Measurements from ENCODE around the gene TM6SF1. TPM values are rescaled to one million over a fixed set of nuclear protein-coding genes. Genes with fewer than 3 reads are reported as not detected.

The TM6SF1 gene
- polyA plus RNA-seq, 1 donor from 2014 or later = 0.16 TPM

- no peak overlapping the region for H2AFZ ChIP-seq (ENCODE audit: low read depth, low read length)
- no peaks in the 10 kb centered on the region for H3K27me3 ChIP-seq (ENCODE audit: insufficient read depth, low read depth, low read length)
- no peak overlapping the region for H3K27ac ChIP-seq (ENCODE audit: low read length)
- peaks cover 62% of the 10 kb centered on the region for H3K79me2 ChIP-seq (replicated peaks; ENCODE audit: insufficient read depth, low read length)
- H3K4me3 ChIP-seq (ENCODE audit: low read length) = no peak overlapping the region
- no peaks in the 10 kb centered on the region for H3F3A ChIP-seq (ENCODE audit: insufficient read depth, low read length, poor library complexity, severe bottlenecking)
- H3K9me3 ChIP-seq (ENCODE audit: low read length) = no peaks in the 10 kb centered on the region
- H3K9me2 ChIP-seq (ENCODE audit: insufficient read depth, low read length) = no peaks in the 10 kb centered on the region
- H4K20me1 ChIP-seq (ENCODE audit: insufficient read depth) = no peaks in the 10 kb centered on the region
- TF ChIP-seq MXI1 (conservative IDR thresholded peaks at IDR 0.05; ENCODE audit: poor library complexity, severe bottlenecking) (no peak), EZH2 (IDR thresholded peaks at IDR 0.05; ENCODE audit: borderline replicate concordance, insufficient read depth, low read length, poor library complexity, severe bottlenecking) (no peak), EP300 (conservative IDR thresholded peaks at IDR 0.05; ENCODE audit: poor library complexity, severe bottlenecking) (no peak), REST (IDR thresholded peaks at IDR 0.05; ENCODE audit: borderline replicate concordance) (no peak), SMC3 (conservative IDR thresholded peaks at IDR 0.05; ENCODE audit: poor library complexity) (no peak), CTCF (IDR thresholded peaks at IDR 0.05; ENCODE audit: poor library complexity, severe bottlenecking) (no peak), POLR2AphosphoS5 (IDR thresholded peaks at IDR 0.05) (no peak)
- H3K36me3 ChIP-seq (ENCODE audit: insufficient read depth, low read length) = no peaks in the 10 kb centered on the region
- H3K9ac ChIP-seq (ENCODE audit: low read length) = no peak overlapping the region
- no peak overlapping the region for H3K4me2 ChIP-seq (ENCODE audit: low read length)
Measured at GRCh38 chr15:83061680-83062079, 45.8 kb upstream of the TM6SF1 start.

GRCh38 chr15:83062768-83063180, 44.7 kb upstream of the TM6SF1 start:
- no peaks in the 10 kb centered on the region for H3K27me3 ChIP-seq (ENCODE audit: insufficient read depth, low read depth, low read length)
- H3K79me2 ChIP-seq (replicated peaks; ENCODE audit: insufficient read depth, low read length) = peaks cover 62% of the 10 kb centered on the region
- no peak overlapping the region for H3K4me2 ChIP-seq (ENCODE audit: low read length)
- H3K27ac ChIP-seq (ENCODE audit: low read length) = no peak overlapping the region
- H3F3A ChIP-seq (ENCODE audit: insufficient read depth, low read length, poor library complexity, severe bottlenecking) = no peaks in the 10 kb centered on the region
- H3K9me2 ChIP-seq (ENCODE audit: insufficient read depth, low read length) = no peaks in the 10 kb centered on the region
- H4K20me1 ChIP-seq (ENCODE audit: insufficient read depth) = no peaks in the 10 kb centered on the region
- no peaks in the 10 kb centered on the region for H3K36me3 ChIP-seq (ENCODE audit: insufficient read depth, low read length)
- H3K4me3 ChIP-seq (ENCODE audit: low read length) = peak overlapping the region; percentile 72
- no peak overlapping the region for H3K9ac ChIP-seq (ENCODE audit: low read length)
- H3K9me3 ChIP-seq (ENCODE audit: low read length) = no peaks in the 10 kb centered on the region
- TF ChIP-seq CTCF (IDR thresholded peaks at IDR 0.05; ENCODE audit: poor library complexity, severe bottlenecking) = no peak
- TF ChIP-seq MXI1 (conservative IDR thresholded peaks at IDR 0.05; ENCODE audit: poor library complexity, severe bottlenecking) = no peak
- no peak for TF ChIP-seq RAD21 (conservative IDR thresholded peaks at IDR 0.05)
- no peak for TF ChIP-seq EP300 (conservative IDR thresholded peaks at IDR 0.05; ENCODE audit: poor library complexity, severe bottlenecking)
- no peak for TF ChIP-seq POLR2AphosphoS5 (IDR thresholded peaks at IDR 0.05)
- no peak overlapping the region for H2AFZ ChIP-seq (ENCODE audit: low read depth, low read length)
